Adrenal gland (tissue), 12 donors: ENCODE data around the gene CBX4. TPM values are rescaled to one million over a fixed set of nuclear protein-coding genes. Genes with fewer than 3 reads are reported as not detected.
"Not testable (repeated sequence)": the region's sequence is repeated elsewhere in the genome, so short reads cannot be mapped to it uniquely, and the experiment has no call there.

Experiments
- DNase-seq, 7 donors: peaks; one replicate each; pipeline ENCODE4 v3.0.0-alpha.2; 2019 to 2020
- H3K27ac ChIP-seq, 5 donors: fragments of 200-600 bp; sonication (generic) in 4 of 5; 1 replicate in 3 of 5; 2 replicates in 2 of 5; pipeline versions ENCODE4 v1.5.1 to v1.8.0; 2016 to 2020; ENCODE audit warnings: mild to moderate bottlenecking in 1 of 5
- H3K27me3 ChIP-seq: fragments of 200-600 bp; 2 replicates; pipeline ENCODE4 v1.8.0; 2021
- H3K36me3 ChIP-seq, 2 donors: fragments of 200-600 bp; replicated peaks in 1 of 2; 1 replicate in 1 of 2; 2 replicates in 1 of 2; pipeline versions ENCODE4 v1.5.1 to v1.8.0; 2018 to 2022
- H3K4me1 ChIP-seq, 2 donors: fragments of 200-600 bp; replicated peaks in 1 of 2; 1 replicate in 1 of 2; 2 replicates in 1 of 2; pipeline versions ENCODE4 v1.5.1 to v1.8.0; 2018 to 2021
- H3K4me3 ChIP-seq, 4 donors: fragments of 200-600 bp; sonication (generic) in 3 of 4; one replicate each; pipeline ENCODE4 v1.5.1; 2016 to 2018
- H3K9me3 ChIP-seq, 3 donors: fragments of 200-600 bp; sonication (generic) in 1 of 3; replicated peaks in 1 of 3; 1 replicate in 2 of 3; 2 replicates in 1 of 3; pipeline versions ENCODE4 v1.5.1 to v1.8.0; 2016 to 2021
- CTCF ChIP-seq, 6 experiments: fragments of 450-650 bp in 4 of 6; fragments of 200-600 bp in 2 of 6; sonication (generic) in 1 of 6; IDR thresholded peaks; 1 replicate in 5 of 6; 2 replicates in 1 of 6; pipeline versions ENCODE4 v1.5.1 to v1.8.0; 2016 to 2021; ENCODE audit warnings: antibody characterized with exemption in 6 of 6, mild to moderate bottlenecking in 2 of 6, moderate library complexity in 1 of 6
- POLR2A ChIP-seq, 2 donors: fragments of 450-650 bp; IDR thresholded peaks; one replicate each; pipeline ENCODE4 v1.6.1; 2017; ENCODE audit warnings: antibody characterized with exemption in 2 of 2, mild to moderate bottlenecking in 2 of 2, moderate library complexity in 1 of 2
- WGBS, 4 donors: extraction: QIAGEN DNeasy Blood & Tissue Kit in 2 of 4; methylation state at CpG; one replicate each; pipeline versions ENCODE4 v1.1.5 to v1.1.7; 2013 to 2017; 5-methylcytosine and 5-hydroxymethylcytosine counted together
- intact Hi-C, 2 donors: fragments of 100-400 bp; cut with DNase I; formaldehyde crosslinking; loops; one replicate each; pipeline versions ENCODE4 v1.14.1 to v1.15.0; 2022 to 2023
- polyA plus RNA-seq, 3 donors: library from polyadenylated mRNA; stranded (reverse); fragments of 200-250 nt in 2 of 3; fragments of 350-450 nt in 1 of 3; fragmentation: Illumina TruSeq in 1 of 3; extraction: RNeasy Lipid Tissue Mini Kit (QIAGEN cat#74804) in 1 of 3; gene quantifications; one replicate each; pipeline ENCODE4 v1.2.3, GENCODE V29; 2013 to 2014
- total RNA-seq, 9 donors: library from RNA; depleted of rRNA in 4 of 9; stranded (reverse); fragments of >200 nt in 4 of 9; fragments of 120-200 nt in 1 of 9; fragmentation: NEBNext Ultra II Directional in 1 of 9; extraction: Animal tissue kit (Norgen Biotek cat#: 25700) in 1 of 9; gene quantifications; one replicate each; pipeline versions ENCODE4 v1.1.0 to v1.2.4, GENCODE V29; 2013 to 2023
- donor health status: healthy with polysubstance abuse.
- donor health status: Bipolar disorder and iron deficiency.
- donor health status: DM: yes; HTN: yes; CAD: no.
- donor health status: DM: no; HTN: no; CAD: no.
- donor health status: DM: no; HTN: no; CAD: no.
- donor health status: DM: yes; HTN: yes; CAD: no.

Gene CBX4
- total and polyA plus RNA-seq, 12 donors = 5.4 to 39.3 (median 17.0) TPM

GRCh38 chr17:79854080-79855060 lies 15.1 kb upstream of the CBX4 start:
- Histone ChIP-seq H3K27ac (no peak overlapping the region), H3K36me3 (no peaks in the 10 kb centered on the region), H3K4me3 (no peak overlapping the region), H3K4me1 (peaks cover 0 to 4% of the 10 kb centered on the region in 2 donors), H3K9me3 (no peaks in the 10 kb centered on the region), H3K27me3 (peaks cover 6% of the 10 kb centered on the region)
- 73 to 88% (median 78%) methylated on average over 12 to 14 of the region's 14 CpGs for WGBS, 4 donors
- no peak for DNase-seq
- intact Hi-C loops = no loop called here
- TF ChIP-seq CTCF (IDR thresholded peaks at IDR 0.05) (no peak), POLR2A (IDR thresholded peaks at IDR 0.05) (no peak)

GRCh38 chr17:79853168-79853567 lies 13.9 kb upstream of the CBX4 start:
- H3K27me3 ChIP-seq, intact Hi-C loops, H3K9me3 ChIP-seq, H3K4me1 ChIP-seq, H3K36me3 ChIP-seq, H3K4me3 ChIP-seq, H3K27ac ChIP-seq, DNase-seq: not testable (repeated sequence)
- 88 to 89% (median 89%) methylated on average over 10 of the region's 10 CpGs for WGBS, 4 donors

GRCh38 chr17:79852748-79853147 lies 13.5 kb upstream of the CBX4 start:
- Histone ChIP-seq H3K27me3 (peaks cover 6% of the 10 kb centered on the region), H3K4me1 (peaks cover 0 to 4% of the 10 kb centered on the region in 2 donors), H3K9me3 (no peaks in the 10 kb centered on the region), H3K4me3 (peak overlapping the region in 1 of 4 donors; percentile 32), H3K36me3 (no peaks in the 10 kb centered on the region), H3K27ac (no peak overlapping the region)
- intact Hi-C loops = no loop called here
- DNase-seq = no peak
- TF ChIP-seq CTCF (IDR thresholded peaks at IDR 0.05) (no peak), POLR2A (IDR thresholded peaks at IDR 0.05) (no peak)
- 23 to 27% (median 26%) methylated on average over 5 of the region's 5 CpGs for WGBS, 4 donors

- 77 to 86% (median 80%) methylated on average over 11 of the region's 11 CpGs for WGBS, 4 donors
- Histone ChIP-seq H3K4me1 (peaks cover 0 to 4% of the 10 kb centered on the region in 2 donors), H3K9me3 (no peaks in the 10 kb centered on the region), H3K27ac (no peak overlapping the region), H3K27me3 (peaks cover 6% of the 10 kb centered on the region), H3K36me3 (no peaks in the 10 kb centered on the region), H3K4me3 (no peak overlapping the region)
- DNase-seq = no peak
- TF ChIP-seq POLR2A (IDR thresholded peaks at IDR 0.05) (no peak), CTCF (IDR thresholded peaks at IDR 0.05) (no peak)
- intact Hi-C loops = no loop called here
Observed at GRCh38 chr17:79851461-79851817, 12.2 kb upstream of the CBX4 start.
